RWPE1 (cell line): ENCODE data around the gene HERPUD1.

Experiments
- CTCF ChIA-PET: fragments of 350-600 bp; sonication (Branson Sonifier 250); formaldehyde crosslinking; extraction: SDS; loops from one replicate; lab custom pipeline; 2021; lab: Yijun Ruan, JAX
- POLR2A ChIA-PET: fragments of 400-600 bp; formaldehyde crosslinking; extraction: SDS; loops from one replicate; lab custom pipeline; 2020; ENCODE audit warnings: antibody characterized with exemption; ENCODE audit not compliant: low non-redundant PET; lab: Yijun Ruan, JAX
- DNase-seq: peaks from one replicate; pipeline ENCODE4 v3.0.0; 2012; ENCODE audit warnings: low spot score
- H3K27ac ChIP-seq: fragments of 450-650 bp; 2 replicates; pipeline ENCODE4 v1.5.1; 2017
- CTCF ChIP-seq: fragments of 450-650 bp; conservative IDR thresholded peaks from 2 replicates; pipeline ENCODE4 v1.5.1; 2017; ENCODE audit warnings: low read depth, mild to moderate bottlenecking

HERPUD1 gene

DNA sequence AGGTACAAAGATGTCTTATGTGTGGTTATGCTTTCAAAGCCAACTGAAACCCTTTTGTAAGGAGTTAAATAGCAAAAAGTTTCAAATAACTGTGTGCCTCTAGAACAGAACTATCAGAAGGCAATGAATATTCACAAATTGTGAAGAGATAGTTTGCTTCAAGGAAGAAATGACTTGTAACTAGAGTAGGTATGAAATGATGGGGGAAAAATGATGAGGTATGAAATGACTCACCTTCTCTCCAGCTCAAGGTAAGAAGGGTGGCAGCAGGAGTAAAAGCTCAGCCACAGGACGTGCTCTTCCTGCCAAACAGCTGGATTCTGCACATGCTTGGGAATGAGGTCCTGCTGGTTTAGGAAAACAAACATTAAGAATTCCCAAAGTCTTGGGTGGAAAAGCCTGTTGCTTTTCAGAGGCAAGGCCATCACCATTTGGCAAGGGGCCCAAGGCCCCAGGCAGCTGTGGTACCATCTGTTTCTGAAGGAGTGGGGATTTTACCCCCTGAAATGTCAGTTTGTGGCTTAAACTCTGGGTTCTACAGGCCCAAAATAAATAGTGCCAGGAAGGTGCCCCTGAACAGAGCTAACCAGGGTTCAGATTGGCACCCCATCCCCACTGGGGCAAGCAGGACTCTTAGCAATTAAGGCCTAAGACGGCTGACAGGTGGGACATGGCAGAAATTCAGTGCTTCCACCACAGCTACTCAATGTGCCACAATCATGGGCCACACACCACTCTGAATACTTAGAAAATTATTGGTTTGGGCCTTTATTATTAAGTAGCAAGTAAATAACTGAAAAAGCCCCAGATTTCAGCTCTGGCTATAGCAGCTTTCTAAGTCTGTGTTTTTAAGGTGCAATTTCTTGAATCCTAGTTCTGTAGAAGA lies 13.3 kb downstream of the HERPUD1 start:
- CTCF ChIA-PET, result interaction anchor here (0.5 kb wide), 1 partner anchor 57 kb away, joined by 4 read pairs; no protein-coding TSS in a partner anchor
- peak; percentile 61 for DNase-seq
- TF ChIP-seq CTCF, result no peak
- H3K27ac ChIP-seq, result peak overlapping the region; percentile 39
- POLR2A ChIA-PET, result no interaction called here

DNA sequence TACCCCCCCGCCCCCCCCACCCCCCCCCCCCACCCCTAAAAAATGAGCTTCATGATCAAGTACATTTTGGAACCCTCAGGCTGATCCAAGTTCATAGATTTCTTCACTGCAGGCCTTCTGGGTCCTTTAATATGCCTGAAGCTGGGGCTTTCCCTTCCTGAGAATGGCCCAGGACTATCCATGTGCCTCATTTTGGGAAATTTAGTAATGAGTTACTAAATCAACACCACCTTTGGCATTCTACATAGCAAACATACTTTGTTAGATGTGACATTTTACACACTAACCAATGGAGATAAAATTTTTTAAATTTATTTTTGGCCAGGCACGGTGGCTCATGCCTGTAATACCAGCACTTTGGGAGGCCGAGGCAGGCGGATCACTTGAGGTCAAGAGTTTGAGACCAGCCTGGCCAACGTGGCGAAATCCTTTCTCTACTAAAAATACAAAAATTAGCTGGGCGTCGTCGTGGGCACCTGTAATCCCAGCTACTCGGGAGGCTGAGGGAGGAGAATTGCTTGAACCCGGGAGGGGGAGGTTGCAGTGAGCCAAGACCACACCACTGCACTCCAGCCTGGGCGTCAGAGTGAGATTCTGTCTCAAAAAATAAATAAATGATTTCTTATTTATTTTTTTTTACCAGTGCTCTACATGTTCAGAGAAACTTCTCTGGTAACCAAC lies 14.0 kb downstream of the HERPUD1 start:
- DNase-seq, result no peak
- no peak for TF ChIP-seq CTCF
- peak overlapping the region; percentile 28; the same call in 1 of the 2 replicates for H3K27ac ChIP-seq
- POLR2A ChIA-PET, result no interaction called here
- CTCF ChIA-PET, result interaction anchor here (0.5 to 0.7 kb wide), 2 partner anchors 58 to 79 kb away, joined by 4 to 5 read pairs; no protein-coding TSS in a partner anchor

- ChIA-PET POLR2A (interaction anchor here (0.8 kb wide), 1 partner anchor 76 kb away, joined by 3 read pairs; no protein-coding TSS in a partner anchor), CTCF (interaction anchor here (0.6 to 0.7 kb wide), 5 partner anchors 18 to 534 kb away, joined by 3 to 4 read pairs (median 3); no protein-coding TSS in a partner anchor)
- DNase-seq, result no peak
- TF ChIP-seq CTCF, result no peak
- peak overlapping the region; percentile 36 for H3K27ac ChIP-seq
Observed at GRCh38 chr16:56946767-56947603, 15.0 kb downstream of the HERPUD1 start.

DNA sequence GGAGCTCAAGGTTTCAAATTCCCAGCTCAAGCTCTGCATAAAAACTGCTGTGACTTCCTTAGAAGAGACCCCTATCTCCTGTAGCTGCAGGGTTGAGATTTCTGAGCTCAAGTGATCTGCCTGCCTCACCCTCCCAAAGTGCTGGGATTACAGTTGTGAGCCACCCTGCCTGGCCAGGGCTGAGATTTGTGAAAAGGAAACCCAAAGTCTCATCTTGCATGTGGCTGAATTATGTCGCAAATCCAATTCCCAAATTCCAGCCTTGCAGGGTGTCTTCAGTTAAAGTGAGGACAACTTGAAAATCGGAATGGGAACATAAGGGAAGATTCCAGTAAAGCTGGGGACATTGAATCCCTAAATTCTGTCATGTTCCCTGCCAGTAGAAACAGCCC lies 15.7 kb downstream of the HERPUD1 start:
- peak overlapping the region; percentile 36 for H3K27ac ChIP-seq
- TF ChIP-seq CTCF, result no peak
- POLR2A ChIA-PET, result interaction anchor here (0.8 kb wide), 1 partner anchor 76 kb away, joined by 3 read pairs; no protein-coding TSS in a partner anchor

GRCh38 chr16:56948234-56948633 lies 16.3 kb downstream of the HERPUD1 start:
- POLR2A ChIA-PET, result no interaction called here
- no peak for TF ChIP-seq CTCF
- H3K27ac ChIP-seq, result peak overlapping the region; percentile 36; the same call in 1 of the 2 replicates
- no peak for DNase-seq
- CTCF ChIA-PET, result no interaction called here

More for the DNA sequence above, 15.7 kb downstream of the HERPUD1 start:
- DNase-seq, result no peak
- CTCF ChIA-PET, result interaction anchor here (0.6 to 0.7 kb wide), 5 partner anchors 17 to 534 kb away, joined by 3 to 4 read pairs (median 3); no protein-coding TSS in a partner anchor
